ENCODE results near the gene ARIH1. TPM values are rescaled to one million over a fixed set of nuclear protein-coding genes. Genes with fewer than 3 reads are reported as not detected.
A peak's percentile ranks its signal among the peaks of the same experiment; 100 is the strongest.

Gene ARIH1
- total and polyA plus RNA-seq, 2 experiments from 2014 or later = 30.5 to 48.6 TPM

GRCh38 chr15:72482275-72482674, 8.1 kb downstream of the ARIH1 start:
- TF ChIP-seq ZNF462 (CRISPR knock-in tag; IDR thresholded peaks at IDR 0.05) = no peak
- no peak for TF ChIP-seq CREB1 (CRISPR knock-in tag; IDR thresholded peaks at IDR 0.05; ENCODE audit: low read depth)
- no peak for TF ChIP-seq REST (IDR thresholded peaks at IDR 0.05; ENCODE audit: unreplicated experiment)
- no peak for TF ChIP-seq NANOG (IDR thresholded peaks at IDR 0.05; ENCODE audit: borderline replicate concordance)
- TF ChIP-seq EZH2phosphoT487 (IDR thresholded peaks at IDR 0.05; ENCODE audit: unreplicated experiment) = no peak
- TF ChIP-seq ZNF331 (CRISPR knock-in tag; IDR thresholded peaks at IDR 0.05; ENCODE audit: low read depth) = no peak
- no peak for TF ChIP-seq ZNF114 (CRISPR knock-in tag; IDR thresholded peaks at IDR 0.05)
- Mint-ChIP-seq H3K27ac (no peak overlapping the region), H3K9me3 (no peaks in the 10 kb centered on the region), H3K36me3 (ENCODE audit: low read depth) (peaks cover 53% of the 10 kb centered on the region), H3K27me3 (ENCODE audit: insufficient read depth, low read depth, poor library complexity) (no peaks in the 10 kb centered on the region), H3K4me1 (peaks cover 2% of the 10 kb centered on the region; the same call in 1 of the 3 replicates), H3K4me3 (no peak overlapping the region)
- DNase-seq (ENCODE audit: low spot score) = no peak
- Histone ChIP-seq H3F3A (replicated peaks; ENCODE audit: low read depth) (no peaks in the 10 kb centered on the region; the same call in 1 of the 2 replicates), H3K4me1 (ENCODE audit: insufficient read depth) (peaks cover 8% of the 10 kb centered on the region; the same call in 1 of the 2 replicates), H3K36me3 (ENCODE audit: insufficient read depth) (0 out of 2 replicates have a peak, but pooled peaks cover 6% of the 10 kb centered on the region), H3K27ac (ENCODE audit: low read depth) (peak overlapping the region; percentile 33; the same call in 1 of the 2 replicates), H3K9me2 (ENCODE audit: insufficient read depth) (no peaks in the 10 kb centered on the region), H3K4me3 (no peak overlapping the region), H3K27me3 (ENCODE audit: insufficient read depth) (no peaks in the 10 kb centered on the region), H3K4me2 (no peak overlapping the region), H4K20me1 (replicated peaks; ENCODE audit: insufficient read depth) (peaks cover 76% of the 10 kb centered on the region), H3K79me2 (replicated peaks; ENCODE audit: insufficient read depth) (peaks cover 100% of the 10 kb centered on the region), H2AFZ (no peak overlapping the region)
- no peak for ATAC-seq
